Measurements from ENCODE around the gene MCM9.

GRCh38 chr6:118869894-118870589 is 64.9 kb downstream of the MCM9 start:
- no peak for TF ChIP-seq ZSCAN30 (tag by site-specific recombination; IDR thresholded peaks at IDR 0.05)
- TF ChIP-seq, protein P1, sequence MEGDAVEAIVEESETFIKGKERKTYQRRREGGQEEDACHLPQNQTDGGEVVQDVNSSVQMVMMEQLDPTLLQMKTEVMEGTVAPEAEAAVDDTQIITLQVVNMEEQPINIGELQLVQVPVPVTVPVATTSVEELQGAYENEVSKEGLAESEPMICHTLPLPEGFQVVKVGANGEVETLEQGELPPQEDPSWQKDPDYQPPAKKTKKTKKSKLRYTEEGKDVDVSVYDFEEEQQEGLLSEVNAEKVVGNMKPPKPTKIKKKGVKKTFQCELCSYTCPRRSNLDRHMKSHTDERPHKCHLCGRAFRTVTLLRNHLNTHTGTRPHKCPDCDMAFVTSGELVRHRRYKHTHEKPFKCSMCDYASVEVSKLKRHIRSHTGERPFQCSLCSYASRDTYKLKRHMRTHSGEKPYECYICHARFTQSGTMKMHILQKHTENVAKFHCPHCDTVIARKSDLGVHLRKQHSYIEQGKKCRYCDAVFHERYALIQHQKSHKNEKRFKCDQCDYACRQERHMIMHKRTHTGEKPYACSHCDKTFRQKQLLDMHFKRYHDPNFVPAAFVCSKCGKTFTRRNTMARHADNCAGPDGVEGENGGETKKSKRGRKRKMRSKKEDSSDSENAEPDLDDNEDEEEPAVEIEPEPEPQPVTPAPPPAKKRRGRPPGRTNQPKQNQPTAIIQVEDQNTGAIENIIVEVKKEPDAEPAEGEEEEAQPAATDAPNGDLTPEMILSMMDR (tag by site-specific recombination; IDR thresholded peaks at IDR 0.05), result no peak
- TF ChIP-seq ZNF433 (tag by site-specific recombination; IDR thresholded peaks at IDR 0.05; ENCODE audit: low read depth), result no peak
- TF ChIP-seq, protein P2, sequence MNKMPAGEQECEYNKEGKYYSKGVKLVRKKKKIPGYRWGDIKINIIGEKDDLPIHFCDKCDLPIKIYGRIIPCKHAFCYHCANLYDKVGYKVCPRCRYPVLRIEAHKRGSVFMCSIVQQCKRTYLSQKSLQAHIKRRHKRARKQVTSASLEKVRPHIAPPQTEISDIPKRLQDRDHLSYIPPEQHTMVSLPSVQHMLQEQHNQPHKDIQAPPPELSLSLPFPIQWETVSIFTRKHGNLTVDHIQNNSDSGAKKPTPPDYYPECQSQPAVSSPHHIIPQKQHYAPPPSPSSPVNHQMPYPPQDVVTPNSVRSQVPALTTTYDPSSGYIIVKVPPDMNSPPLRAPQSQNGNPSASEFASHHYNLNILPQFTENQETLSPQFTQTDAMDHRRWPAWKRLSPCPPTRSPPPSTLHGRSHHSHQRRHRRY (tag by site-specific recombination; IDR thresholded peaks at IDR 0.05), result no peak
- TF ChIP-seq ZNF560 (tag by site-specific recombination; IDR thresholded peaks at IDR 0.05; ENCODE audit: borderline replicate concordance), result no peak
- no peak for TF ChIP-seq ZNF132 (tag by site-specific recombination; IDR thresholded peaks at IDR 0.05; ENCODE audit: borderline replicate concordance)
- TF ChIP-seq SETDB1 (IDR thresholded peaks at IDR 0.05; ENCODE audit: insufficient read length, low read length), result no peak
- TF ChIP-seq, protein P3, sequence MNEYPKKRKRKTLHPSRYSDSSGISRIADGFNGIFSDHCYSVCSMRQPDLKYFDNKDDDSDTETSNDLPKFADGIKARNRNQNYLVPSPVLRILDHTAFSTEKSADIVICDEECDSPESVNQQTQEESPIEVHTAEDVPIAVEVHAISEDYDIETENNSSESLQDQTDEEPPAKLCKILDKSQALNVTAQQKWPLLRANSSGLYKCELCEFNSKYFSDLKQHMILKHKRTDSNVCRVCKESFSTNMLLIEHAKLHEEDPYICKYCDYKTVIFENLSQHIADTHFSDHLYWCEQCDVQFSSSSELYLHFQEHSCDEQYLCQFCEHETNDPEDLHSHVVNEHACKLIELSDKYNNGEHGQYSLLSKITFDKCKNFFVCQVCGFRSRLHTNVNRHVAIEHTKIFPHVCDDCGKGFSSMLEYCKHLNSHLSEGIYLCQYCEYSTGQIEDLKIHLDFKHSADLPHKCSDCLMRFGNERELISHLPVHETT (tag by site-specific recombination; IDR thresholded peaks at IDR 0.05), result no peak
- TF ChIP-seq HOXA7 (CRISPR knock-in tag; IDR thresholded peaks at IDR 0.05; ENCODE audit: borderline replicate concordance), result no peak
